ENCODE measurements around the gene DNAH7. TPM values are rescaled to one million over a fixed set of nuclear protein-coding genes. Genes with fewer than 3 reads are reported as not detected.
A peak's percentile ranks its signal among the peaks of the same experiment; 100 is the strongest.

The DNAH7 gene
- total and polyA plus RNA-seq, 9 of the 15 experiments (the other 6 are each of a cell fraction or from before 2014, with no cell fraction given) = 0.03 to 0.42 (median 0.18) TPM

DNA sequence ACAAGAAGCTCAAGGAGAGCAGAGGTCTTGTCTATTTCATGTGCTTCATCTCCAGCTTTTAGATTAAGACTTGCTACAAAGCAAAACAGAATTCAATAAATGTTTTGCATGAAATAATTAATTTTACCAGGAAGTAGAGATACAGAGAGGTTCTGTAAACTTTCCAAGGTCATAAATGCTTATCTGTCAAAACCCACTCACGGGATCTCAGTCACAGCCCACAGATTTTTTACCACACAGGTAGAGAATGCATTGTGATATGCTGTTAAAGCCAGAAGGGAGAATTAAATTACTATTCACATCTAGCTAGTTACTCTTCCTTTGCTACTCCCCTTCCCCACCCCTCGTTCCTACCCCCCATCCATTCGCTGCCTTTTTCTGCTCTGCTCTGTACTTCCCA is 205.5 kb downstream of the DNAH7 start (continued):
- TF ChIP-seq, protein P1, sequence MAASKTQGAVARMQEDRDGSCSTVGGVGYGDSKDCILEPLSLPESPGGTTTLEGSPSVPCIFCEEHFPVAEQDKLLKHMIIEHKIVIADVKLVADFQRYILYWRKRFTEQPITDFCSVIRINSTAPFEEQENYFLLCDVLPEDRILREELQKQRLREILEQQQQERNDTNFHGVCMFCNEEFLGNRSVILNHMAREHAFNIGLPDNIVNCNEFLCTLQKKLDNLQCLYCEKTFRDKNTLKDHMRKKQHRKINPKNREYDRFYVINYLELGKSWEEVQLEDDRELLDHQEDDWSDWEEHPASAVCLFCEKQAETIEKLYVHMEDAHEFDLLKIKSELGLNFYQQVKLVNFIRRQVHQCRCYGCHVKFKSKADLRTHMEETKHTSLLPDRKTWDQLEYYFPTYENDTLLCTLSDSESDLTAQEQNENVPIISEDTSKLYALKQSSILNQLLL (CRISPR knock-in tag; IDR thresholded peaks at IDR 0.05; ENCODE audit: borderline replicate concordance) = no peak
- TF ChIP-seq, protein P2, sequence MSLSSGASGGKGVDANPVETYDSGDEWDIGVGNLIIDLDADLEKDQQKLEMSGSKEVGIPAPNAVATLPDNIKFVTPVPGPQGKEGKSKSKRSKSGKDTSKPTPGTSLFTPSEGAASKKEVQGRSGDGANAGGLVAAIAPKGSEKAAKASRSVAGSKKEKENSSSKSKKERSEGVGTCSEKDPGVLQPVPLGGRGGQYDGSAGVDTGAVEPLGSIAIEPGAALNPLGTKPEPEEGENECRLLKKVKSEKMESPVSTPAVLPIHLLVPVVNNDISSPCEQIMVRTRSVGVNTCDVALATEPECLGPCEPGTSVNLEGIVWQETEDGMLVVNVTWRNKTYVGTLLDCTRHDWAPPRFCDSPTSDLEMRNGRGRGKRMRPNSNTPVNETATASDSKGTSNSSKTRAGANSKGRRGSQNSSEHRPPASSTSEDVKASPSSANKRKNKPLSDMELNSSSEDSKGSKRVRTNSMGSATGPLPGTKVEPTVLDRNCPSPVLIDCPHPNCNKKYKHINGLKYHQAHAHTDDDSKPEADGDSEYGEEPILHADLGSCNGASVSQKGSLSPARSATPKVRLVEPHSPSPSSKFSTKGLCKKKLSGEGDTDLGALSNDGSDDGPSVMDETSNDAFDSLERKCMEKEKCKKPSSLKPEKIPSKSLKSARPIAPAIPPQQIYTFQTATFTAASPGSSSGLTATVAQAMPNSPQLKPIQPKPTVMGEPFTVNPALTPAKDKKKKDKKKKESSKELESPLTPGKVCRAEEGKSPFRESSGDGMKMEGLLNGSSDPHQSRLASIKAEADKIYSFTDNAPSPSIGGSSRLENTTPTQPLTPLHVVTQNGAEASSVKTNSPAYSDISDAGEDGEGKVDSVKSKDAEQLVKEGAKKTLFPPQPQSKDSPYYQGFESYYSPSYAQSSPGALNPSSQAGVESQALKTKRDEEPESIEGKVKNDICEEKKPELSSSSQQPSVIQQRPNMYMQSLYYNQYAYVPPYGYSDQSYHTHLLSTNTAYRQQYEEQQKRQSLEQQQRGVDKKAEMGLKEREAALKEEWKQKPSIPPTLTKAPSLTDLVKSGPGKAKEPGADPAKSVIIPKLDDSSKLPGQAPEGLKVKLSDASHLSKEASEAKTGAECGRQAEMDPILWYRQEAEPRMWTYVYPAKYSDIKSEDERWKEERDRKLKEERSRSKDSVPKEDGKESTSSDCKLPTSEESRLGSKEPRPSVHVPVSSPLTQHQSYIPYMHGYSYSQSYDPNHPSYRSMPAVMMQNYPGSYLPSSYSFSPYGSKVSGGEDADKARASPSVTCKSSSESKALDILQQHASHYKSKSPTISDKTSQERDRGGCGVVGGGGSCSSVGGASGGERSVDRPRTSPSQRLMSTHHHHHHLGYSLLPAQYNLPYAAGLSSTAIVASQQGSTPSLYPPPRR (CRISPR knock-in tag; IDR thresholded peaks at IDR 0.05; ENCODE audit: borderline replicate concordance) = no peak

DNA sequence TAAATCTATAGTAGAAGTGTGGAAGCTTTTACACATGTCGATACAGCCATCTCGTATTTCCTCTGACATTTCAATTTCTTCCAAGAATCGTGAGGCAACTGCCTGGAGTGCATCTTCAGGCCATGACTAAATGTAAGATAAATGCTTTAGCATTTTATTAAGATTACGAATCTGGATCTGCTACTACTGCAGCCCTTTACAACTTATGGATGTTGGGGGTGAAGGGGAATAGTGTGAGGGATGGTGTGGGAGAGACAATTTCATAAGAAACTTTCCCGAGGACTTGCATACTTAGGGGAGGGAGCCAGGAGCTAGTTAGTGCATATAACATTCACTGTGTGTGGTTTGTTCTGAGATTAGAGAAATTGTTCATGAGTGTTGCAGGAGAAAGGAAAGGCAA is 206.8 kb downstream of the DNAH7 start:
- Histone ChIP-seq H3K27ac (ENCODE audit: extremely low read depth, low read depth, low read length) (no peak overlapping the region), H3K27me3 (ENCODE audit: control insufficient read depth in 2 of 2, insufficient read depth in 2 of 2, low read length in 2 of 2) (no peaks in the 10 kb centered on the region), H3K36me3 (ENCODE audit: control insufficient read depth, insufficient read depth, low read length) (no peaks in the 10 kb centered on the region), H3K9me3 (replicated peaks; ENCODE audit: control insufficient read depth, insufficient read depth, low read depth, low read length) (no peaks in the 10 kb centered on the region), H3K4me2 (ENCODE audit: insufficient read depth, low read length) (no peak overlapping the region), H3K9ac (ENCODE audit: insufficient read depth in 1 of 2, low read depth in 2 of 2, low read length in 2 of 2) (no peak overlapping the region), H3K9me1 (ENCODE audit: control insufficient read depth, insufficient read depth, low read length) (no peaks in the 10 kb centered on the region), H3K79me2 (ENCODE audit: control insufficient read depth, insufficient read depth, low read length) (no peaks in the 10 kb centered on the region), H4K20me1 (replicated peaks; ENCODE audit: control insufficient read depth, insufficient read depth, low read length) (no peaks in the 10 kb centered on the region), H3K4me3 (no peak overlapping the region), H3K4me1 (replicated peaks in 1 of 2; ENCODE audit: control insufficient read depth in 2 of 2, insufficient read depth in 2 of 2, low read length in 2 of 2) (no peaks in the 10 kb centered on the region), H2AFZ (ENCODE audit: low read depth, low read length) (0 out of 2 replicates have a peak overlapping the region, but pooled peaks have one; percentile 40)
- TF ChIP-seq CBX8 (IDR thresholded peaks at IDR 0.05; ENCODE audit: borderline replicate concordance, extremely low read depth, low read depth, low read length, poor library complexity, severe bottlenecking) (no peak), POLR2A (conservative IDR thresholded peaks at IDR 0.05) (no peak), NELFE (IDR thresholded peaks at IDR 0.05; ENCODE audit: insufficient read depth, insufficient read length) (no peak), ZNF146 (CRISPR knock-in tag; IDR thresholded peaks at IDR 0.05; ENCODE audit: unreplicated experiment) (no peak)
- intact Hi-C loops (cut with micrococcal nuclease) = no loop called here
- DNase-seq (ENCODE audit: extremely low read depth in 1 of 4, low spot score in 3 of 4) (no peak), FAIRE-seq (no peak), ATAC-seq (no peak)
- BruUV-seq (replicated peaks) = no TSS peak
- ChIA-PET CTCF (ENCODE audit: low intra/inter-chr PET ratio) (no interaction called here), POLR2A (no interaction called here)
- 11% methylated on average over 5 of the region's 5 CpGs for WGBS (ENCODE audit: insufficient coverage, low coverage, missing lambda C conversion rate)
- in situ Hi-C loops (cut with MboI) = no loop called here

All from K562 (cell line).